ENCODE data around the gene CCDC71L.
"Not testable (repeated sequence)": the region's sequence is repeated elsewhere in the genome, so short reads cannot be mapped to it uniquely, and the experiment has no call there.

Gene CCDC71L

DNA sequence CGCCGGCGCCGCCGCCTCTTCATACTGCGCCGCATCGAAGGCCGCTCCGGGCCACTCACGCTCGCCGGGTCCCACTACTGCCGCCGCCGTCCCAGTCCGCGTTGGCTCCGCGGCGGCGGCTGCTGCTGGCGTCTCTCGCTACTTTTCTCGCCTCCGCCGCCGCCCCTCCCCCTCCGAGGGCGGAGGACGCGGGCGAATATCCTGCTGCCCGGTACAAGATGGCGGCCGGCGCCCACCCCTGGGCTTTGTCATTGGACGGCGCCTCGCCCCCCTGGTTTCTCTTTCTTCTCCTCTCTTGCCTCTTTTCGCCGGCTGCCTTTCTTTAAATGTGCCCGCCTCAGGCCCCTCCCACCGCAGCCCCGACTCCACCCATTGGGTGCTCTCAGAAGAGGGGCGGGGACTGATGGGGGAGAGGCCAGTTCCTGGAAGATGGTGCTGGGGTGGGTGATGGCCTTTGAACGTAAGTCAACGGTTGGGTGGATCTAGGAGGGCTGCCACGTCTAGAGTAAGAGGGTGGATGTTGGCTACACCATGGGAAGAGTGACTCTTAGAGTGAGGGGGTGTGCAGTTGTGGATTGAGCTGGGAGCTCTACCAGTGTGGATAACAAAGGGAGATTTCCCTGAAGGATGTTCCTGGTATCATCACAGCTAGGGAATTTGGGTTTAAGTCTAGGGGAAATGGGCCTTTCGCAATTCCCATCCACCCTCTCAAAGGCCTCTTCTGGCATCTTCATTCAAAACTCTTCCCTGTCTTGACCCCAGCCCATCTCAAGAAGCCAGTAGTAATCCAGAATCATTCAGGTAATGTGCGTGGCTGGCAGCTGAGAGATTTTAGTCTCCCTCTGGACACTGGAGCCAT is at the start of gene CCDC71L:
Gene CCDC71L (minus strand): TSS at position 297 of the 859 bp plus-strand sequence. CDS start 262 bp downstream, at position 35.
- DNase-seq, result peak; percentile 2 to 90 (median 77)

DNA sequence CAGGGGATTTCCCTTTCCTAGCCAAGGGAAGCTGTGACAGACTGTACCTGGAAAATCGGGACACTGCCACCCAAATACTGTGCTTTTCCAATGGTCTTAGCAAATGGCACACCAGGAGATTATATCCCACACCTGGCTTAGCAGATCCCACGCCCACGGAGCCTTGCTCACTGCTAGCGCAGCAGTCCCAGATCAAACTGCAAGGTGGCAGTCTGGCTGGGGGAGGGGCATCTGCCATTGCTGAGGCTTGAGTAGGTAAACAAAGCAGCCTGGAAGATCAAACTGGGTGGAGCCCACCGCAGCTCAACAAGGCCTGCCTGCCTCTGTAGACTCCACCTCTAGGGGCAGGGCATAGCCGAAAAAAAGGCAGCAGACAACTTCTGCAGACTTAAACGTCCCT is 48.6 kb upstream of the CCDC71L start:
- DNase-seq, result not testable (repeated sequence)

DNA sequence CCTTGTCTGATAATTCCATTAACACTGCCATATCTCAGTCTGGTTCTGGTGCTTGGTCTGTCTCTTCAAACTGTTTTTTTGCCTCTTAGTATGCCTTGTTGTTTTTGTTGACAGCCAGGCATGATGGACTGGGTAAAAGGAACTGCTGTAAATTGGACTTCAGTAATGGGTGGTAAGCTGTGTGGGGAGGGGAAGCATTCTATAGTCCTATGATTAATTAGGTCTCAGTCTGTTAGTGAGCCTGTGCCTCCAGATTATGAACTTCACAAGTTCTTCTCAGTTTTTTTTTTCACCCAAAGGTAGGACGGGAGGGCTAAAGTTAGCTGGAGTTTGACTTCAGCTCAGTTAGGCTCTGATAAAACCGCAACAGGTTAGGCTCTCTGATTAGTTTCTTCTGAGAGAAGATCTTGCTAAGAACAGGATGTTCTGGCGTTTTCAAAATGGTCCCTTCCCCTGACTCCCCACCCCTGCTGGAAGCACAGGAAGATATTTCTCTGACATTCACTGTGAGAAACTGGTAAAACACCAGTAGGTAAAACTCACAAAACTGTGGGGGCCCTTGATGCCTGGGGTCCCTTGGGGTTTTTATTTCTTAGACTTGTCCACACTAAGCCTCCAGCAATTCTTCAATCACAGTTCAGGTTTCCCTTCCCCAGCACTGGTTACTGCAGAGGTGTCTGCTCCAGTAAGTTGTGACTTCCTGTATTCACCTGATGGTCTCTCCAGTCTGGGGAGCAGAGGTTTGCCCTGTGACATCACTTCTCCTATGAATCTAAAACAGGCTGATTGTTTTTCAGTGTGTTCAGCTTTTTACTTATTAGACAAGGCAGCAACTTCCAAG is 43.3 kb upstream of the CCDC71L start:
- no peak for DNase-seq

DNA sequence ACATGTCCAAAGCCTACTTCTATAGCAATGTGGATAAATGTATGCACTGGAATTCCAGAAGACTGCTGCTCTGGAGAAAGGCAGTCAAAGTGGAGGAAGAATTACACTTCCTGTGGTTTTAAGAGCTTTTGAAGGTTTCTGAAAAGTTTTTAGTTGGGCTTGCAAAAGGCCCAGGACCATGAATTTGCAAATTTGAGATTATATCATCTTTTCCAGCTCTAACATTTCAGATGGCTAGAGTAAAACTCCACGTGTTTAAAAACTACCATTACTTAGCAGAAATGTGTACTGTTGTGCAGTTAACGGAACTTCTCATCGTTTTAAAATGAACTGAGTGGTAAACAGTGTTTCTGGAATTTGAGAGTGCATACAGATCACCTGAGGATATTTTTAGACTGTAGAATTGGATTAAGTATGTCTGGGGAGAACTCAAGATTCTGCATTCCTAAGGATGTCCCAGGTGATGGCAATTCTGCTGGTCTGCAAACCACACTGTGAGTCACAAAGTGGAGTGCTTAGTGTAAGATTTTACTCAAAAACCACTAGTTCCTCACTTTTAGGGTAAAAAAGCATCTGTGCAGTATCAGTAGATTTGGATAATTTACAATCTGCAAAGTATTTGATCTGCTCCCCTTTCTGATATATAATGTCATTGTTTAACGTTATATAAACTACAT is 32.9 kb upstream of the CCDC71L start:
- DNase-seq, result no peak

DNA sequence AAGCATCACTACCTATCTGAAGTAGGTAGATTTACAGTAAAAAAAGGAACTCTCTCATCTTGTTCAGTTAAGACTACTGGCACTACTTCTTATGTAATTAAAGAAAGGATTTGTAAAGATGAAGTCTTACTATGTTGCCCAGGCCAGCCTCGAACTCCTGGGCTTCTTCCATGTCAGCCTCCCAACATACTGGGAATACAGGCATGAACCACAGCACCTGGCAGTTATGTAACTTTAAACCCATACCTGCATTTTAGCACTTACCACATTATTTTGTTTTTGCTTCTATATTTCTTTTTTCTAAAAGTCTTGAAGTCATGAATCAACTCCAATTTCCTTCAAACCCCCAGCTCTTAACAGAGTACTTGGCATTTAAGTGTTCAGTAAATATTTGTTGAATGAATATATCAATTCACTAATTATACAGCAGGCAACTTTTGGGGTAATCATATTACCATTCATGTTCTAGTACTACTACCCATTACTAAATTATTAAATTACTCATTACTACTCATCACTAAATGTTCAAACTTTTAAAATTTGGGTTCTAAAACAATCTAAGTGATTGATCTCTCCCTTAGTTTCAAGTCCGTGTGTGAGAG is 31.6 kb upstream of the CCDC71L start:
- DNase-seq, result no peak

DNA sequence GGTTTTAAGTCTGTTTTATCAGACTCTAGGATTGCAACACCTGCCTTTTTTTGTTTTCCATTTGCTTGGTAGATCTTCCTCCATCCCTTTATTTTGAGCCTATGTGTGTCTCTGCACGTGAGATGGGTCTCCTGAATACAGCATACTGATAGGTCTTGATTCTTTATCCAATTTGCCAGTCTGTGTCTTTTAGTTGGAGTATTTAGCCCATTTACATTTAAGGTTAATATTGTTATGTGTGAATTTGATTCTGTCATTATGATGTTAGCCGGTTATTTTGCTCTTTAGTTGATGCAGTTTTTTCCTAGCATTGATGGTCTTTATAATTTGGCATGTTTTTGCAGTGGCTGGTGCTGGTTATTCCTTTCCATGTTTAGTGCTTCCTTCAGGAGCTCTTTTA is 27.2 kb upstream of the CCDC71L start:
- DNase-seq, result not testable (repeated sequence)

DNA sequence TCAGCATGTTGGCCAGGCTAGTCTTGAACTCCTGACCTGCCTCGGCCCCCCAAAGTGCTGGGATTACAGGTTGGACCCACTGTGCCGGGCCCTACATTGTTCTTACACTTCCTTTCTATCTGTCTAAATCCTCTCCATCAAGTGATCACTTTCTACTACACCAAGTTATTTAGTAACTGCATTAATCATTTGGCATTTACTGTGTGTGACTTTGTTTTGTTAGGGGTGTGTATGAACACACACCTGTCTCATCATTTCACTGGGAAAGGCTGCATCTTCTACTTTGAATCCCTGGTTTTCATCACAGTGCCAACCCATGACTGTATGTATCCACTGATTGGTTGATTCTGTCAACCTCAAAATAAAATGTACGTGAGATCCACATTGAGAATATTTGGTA is 23.0 kb upstream of the CCDC71L start:
- DNase-seq, result no peak

DNA sequence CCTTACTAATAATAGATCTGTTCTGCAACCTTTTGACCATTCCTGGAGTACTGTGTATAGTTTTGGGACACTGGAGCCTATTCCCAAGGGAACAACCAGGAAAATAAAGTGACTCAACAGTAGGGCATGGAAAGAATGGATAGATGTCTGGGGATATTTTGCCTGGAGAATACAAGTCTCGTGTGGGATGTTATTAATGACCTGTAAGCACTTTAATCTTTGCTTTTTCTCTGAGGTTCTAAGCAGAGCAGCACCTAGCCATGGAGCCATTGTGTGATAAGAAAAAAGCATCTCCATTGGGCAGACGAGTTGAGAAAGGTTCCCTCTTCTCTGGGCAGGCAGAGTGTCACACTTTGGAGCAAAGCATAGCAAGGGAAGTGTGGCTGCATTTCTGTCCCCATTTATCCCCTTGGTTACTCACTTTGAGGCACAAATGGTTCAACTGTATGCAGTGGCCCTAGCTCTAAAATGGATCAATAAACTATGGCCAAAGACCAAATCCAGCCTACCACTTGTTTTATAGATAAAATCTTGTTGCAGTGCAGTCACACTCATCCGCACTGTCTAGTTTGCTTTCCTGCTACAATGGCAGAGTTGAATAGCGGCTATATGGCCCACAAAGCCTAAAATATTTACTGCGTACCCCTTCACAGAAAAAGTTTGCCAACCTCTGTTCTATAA is 21.0 kb upstream of the CCDC71L start:
- DNase-seq, result no peak

DNA sequence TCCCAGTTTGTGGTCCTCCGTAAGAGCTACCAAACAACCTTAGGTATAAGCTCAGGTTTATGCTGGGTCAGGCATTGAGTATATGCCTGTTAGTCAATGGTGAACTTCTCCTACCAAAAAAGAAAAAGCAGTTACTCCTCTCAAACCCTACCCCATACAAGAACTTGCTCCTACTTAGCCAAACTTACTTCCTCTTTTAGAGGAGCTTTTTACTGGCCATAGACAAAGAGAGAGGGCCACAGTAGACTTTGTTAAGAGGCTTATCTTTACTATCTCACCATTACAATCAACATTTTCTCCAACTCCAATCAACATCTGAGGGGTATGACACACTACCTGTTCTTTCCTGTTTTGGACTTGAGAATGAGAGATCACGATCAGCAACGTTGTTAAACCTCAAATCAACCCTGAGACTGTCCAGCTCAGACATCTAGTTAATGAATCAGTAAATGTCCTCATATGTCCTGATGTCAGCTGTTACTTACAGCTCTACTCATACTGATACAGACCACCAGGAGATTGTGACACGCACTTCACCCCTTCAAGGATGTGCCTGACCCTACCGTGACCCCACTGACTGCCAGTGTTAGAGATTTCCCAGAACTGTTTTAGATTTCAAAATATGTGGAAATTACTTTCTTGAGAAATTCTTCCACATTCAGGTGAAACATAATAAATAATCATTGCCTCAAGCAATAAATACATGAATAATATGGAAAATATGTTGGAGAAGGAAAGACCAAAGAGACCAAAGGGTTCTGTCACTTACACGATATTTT is 18.4 kb upstream of the CCDC71L start:
- no peak for DNase-seq

DNA sequence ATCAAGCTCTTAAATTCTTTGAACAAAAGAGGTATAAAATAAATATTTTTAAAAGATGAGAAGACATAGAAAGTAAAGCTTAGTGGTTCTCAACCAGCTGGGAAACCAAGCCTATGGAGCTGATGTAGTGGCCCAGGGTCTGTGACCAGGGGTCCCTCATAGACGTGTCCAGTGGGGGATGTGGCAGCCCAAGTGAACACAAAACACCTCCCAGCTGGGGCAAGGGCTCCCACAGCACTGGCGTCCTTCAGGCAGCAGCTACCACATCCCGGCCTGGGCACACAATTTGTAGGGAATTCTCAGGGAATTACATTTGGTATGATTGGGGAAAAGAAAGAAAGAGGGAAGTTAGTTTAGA is 17.8 kb upstream of the CCDC71L start:
- no peak for DNase-seq

DNA sequence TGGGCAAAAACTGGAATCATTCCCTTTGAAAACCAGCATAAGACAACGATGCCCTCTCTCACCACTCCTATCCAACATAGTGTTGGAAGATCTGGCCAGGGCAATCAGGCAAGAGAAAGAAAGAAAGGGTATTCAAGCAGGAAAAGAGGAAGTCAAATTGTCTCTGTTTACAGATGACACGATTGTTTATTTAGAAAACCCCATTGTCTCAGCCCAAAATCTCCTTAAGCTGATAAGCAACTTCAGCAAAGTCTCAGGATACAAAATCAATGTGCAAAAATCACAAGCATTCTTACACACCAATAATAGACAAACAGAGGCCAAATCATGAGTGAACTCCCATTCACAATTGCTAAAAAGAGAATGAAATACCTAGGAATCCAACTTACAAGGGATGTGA is 15.5 kb upstream of the CCDC71L start:
- DNase-seq, result not testable (repeated sequence)

DNA sequence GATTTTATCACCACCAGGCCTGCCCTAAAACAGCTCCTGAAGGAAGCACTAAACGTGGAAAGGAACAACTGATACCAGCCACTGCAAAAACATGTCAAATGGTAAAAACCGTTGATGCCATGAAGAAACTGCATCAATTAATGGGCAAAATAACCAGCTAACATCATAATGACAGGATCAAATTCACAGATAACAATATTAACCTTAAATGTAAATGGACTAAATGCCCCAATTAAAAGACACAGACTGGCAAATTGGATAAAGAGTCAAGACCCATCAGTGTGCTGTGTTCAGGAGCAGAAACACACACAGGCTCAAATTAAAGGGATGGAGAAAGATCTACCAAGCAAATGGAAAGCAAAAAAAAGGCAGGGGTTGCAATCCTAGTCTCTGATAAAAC is 12.7 kb upstream of the CCDC71L start:
- DNase-seq, result not testable (repeated sequence)

DNA sequence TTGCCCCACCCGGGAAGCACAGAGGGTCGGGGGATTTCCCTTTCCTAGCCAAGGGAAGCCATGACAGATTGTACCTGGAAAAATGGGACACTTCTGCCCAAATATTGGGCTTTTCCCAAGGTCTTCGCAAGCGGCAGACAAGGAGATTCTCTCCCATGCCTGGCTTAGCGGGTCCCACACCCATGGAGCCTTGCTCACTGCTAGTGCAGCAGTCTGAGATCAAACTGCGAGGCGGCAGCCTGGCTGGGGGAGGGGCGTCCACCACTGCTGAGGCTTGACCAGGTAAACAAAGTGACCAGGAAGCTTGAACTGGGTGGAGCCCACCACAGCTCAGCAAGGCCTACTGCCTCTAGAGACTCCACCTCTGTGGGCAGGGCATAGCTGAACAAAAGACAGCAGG is 11.0 kb upstream of the CCDC71L start:
- not testable (repeated sequence) for DNase-seq

DNA sequence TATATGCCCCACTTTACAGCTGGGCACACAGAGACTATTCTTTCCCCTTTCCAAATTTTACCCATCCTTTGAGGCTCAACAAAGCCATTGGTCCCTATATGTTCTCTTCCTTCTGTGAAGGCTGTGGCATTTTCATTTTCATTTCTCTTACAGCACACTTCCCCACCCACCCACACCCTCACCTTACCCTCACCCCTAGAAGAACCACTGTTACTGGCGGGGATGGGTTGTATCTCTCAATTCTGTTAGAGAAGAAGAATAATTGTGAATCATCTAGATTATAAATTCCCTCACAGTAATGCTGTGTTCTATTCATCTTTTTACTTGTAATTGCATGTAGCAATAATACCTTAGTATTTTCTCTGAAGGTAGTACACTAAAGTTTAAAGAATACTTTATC is 10.2 kb upstream of the CCDC71L start:
- DNase-seq, result no peak

DNA sequence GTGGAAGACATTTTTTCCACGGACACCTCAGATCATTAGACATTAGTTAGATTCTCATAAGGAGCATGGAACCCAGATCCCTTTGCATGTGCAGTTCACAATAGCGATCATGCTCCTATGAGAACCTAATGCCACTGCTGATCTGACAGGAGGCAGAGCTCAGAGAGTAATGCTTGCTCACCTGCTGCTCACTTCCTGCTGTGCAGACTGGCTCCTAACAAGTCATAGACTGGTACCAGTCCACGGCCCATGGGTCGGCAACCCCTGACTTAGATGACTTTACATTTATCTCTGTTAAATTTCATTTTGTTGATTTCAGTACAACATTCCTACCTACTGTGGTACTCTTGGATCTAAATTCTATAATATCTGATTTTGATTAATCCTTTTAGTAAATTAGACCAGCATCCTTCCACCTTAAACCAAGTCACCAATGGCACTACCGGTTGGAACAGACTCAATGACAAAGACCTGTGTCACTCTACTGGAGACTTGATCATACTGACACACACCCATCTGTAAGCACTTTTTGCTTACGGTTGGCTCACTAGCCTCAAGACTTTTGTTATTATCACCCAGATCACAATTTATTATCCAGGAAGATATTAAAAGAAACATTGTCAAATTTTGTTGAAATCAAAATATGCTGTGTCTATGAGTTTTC is 8.0 kb upstream of the CCDC71L start:
- no peak for DNase-seq

DNA sequence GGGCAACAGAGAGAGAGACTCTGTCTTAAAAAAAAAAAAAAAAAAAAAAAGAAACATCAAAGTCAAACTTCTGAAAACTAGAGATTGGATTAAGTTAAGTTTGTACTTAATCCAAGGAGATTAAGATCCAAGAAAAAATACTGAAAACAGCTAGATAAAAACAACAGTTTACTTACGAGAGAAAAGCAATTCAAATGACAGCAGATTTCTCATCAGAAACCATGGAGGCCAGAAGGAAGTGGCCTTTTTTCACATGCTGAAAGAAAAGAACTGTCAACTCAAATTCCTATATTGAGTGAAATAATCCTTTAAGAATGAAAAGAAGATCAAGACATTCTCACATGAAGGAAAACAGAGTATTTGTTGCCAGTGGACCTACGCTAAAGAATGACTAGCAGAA is 5.4 kb upstream of the CCDC71L start:
- DNase-seq, result no peak

DNA sequence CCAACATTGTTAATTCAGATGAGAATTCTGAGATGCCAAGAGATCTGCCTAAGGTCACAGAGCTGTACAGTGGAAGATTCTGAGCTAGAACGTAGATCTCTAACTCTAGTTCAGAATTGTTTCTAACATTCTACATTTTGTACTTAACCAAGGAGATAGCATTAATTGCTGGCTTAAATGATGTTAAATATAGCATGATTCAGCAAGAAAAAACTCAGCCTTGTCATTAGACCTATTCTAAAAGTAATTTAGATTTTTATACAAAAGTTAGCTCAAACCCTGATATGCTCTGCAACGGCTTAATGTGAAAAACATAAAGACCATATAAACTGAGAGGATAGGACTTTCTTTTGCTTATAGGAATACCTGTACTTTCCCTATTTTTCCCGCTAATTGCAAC is 3.4 kb upstream of the CCDC71L start:
- DNase-seq, result no peak

DNA sequence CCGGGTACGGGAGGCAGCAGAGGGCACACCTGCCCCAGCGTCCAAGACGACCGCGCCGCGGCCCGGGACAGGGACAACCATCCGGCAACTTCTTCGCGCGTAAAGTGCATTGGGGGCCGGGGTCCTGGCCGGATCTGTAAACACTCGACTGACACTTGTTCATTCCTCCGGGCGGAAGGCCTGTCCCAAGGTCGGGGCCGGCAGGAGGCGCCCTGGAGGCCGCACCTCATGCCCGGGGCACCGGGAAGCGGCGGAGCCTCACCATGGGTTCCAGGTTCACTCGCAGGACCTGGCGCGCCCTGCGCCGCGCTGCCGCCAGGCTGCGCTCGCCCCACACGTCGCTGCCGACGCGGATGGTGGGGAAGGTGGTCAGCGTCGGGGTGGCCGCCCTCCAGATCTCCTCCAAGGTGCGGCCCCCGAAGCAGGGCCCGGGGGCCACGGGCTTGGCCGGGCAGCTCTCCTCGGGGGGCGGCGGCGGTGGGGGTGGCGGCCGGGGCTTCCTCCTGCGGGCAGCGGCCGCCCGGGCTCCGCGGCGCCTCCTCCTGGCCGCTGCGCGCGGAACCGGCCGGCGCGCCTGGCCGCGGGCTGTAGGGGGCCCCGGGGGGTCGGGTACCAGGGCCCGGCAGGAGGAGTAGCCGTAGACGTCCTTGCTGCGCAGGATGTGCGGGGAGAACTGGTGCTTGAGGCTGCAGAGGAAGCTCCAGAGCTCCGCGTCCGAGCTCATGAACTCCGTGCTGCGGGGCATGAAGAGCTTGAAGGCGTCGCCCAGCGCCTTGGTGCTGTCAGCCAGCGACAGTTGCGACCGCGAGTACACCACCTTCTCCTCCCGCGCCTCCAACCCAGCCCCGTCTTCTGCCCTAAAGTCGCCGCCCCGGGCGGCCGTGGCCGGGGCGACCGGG is 746 bp downstream of the CCDC71L start:
- peak in 44 of 51 donors; percentile 7 to 65 (median 36) for DNase-seq

All from hypothalamus (tissue), 51 donors.